ENCODE data around the gene RALGPS1. TPM values are rescaled to one million over a fixed set of nuclear protein-coding genes. Genes with fewer than 3 reads are reported as not detected.

RALGPS1 gene
- polyA plus RNA-seq, 3 donors: 0.60 to 4.6 (median 1.3) TPM

DNA sequence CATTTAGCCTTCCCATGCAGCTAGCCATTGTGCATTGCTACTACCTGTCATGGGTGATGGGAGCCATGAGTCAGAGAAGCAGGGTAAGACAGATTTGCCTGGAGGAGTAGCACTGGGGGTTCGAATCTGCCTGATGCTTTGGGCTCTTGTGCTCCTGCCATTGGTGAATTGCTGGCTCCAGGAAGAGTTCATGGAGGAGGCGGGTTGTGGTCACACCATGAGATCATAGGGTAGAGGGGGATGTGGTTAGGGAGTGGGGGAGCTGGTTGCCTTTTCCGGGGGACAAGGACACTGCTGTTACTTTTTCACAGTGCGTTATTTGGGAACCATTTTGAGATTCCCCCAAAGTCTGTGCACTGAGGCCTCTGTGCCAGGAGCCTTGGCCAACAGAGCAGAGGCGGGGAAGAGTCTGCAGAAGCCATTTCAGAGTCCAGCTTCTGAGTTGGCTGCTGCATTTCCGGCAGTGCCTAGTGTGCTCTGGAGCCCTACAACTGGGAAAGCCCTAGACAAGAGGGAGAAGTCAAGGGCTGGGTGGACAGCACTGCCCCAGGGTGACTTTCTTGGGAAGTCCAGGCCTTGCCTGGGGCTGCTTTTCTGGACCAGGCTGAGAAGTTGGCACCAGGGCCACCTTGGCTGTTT, 201.6 kb downstream of the RALGPS1 start:
- Histone ChIP-seq H4K20me1 (ENCODE audit: insufficient read depth, low read length) (no peaks in the 10 kb centered on the region), H3K9me3 (replicated peaks in 1 of 2; ENCODE audit: control insufficient read depth in 1 of 2, insufficient read depth in 1 of 2, low read length in 2 of 2) (no peaks in the 10 kb centered on the region), H3K79me2 (ENCODE audit: insufficient read depth, low read length) (no peaks in the 10 kb centered on the region), H3K27me3 (ENCODE audit: control insufficient read depth in 2 of 2, insufficient read depth in 2 of 2, low read length in 2 of 2) (peaks cover 5% of the 10 kb centered on the region in 2 donors), H3K36me3 (replicated peaks in 1 of 2; ENCODE audit: control insufficient read depth in 1 of 2, insufficient read depth in 2 of 2, low read length in 2 of 2) (no peaks in the 10 kb centered on the region), H3K27ac (ENCODE audit: low read depth in 1 of 2, low read length in 2 of 2) (no peak overlapping the region), H3K4me3 (replicated peaks in 1 of 3; ENCODE audit: low read depth in 2 of 3, low read length in 3 of 3) (no peak overlapping the region), H3K4me1 (ENCODE audit: control insufficient read depth in 1 of 2, insufficient read depth in 2 of 2, low read length in 2 of 2) (no peaks in the 10 kb centered on the region), H2AFZ (ENCODE audit: insufficient read depth, low read depth, low read length, poor library complexity, severe bottlenecking) (no peak overlapping the region), H3K9ac (ENCODE audit: insufficient read depth, low read length, poor library complexity, severe bottlenecking) (no peak overlapping the region), H3K4me2 (replicated peaks; ENCODE audit: extremely low read depth, low read length, poor library complexity, severe bottlenecking) (no peak overlapping the region)
- Mint-ChIP-seq H3K27me3 (ENCODE audit: low read depth in 3 of 3) (peaks cover 6 to 27% (median 15%) of the 10 kb centered on the region in 3 donors), H3K27ac (no peak overlapping the region), H3K9me3 (no peaks in the 10 kb centered on the region), H3K4me1 (peaks cover 3% of the 10 kb centered on the region), H3K4me3 (no peak overlapping the region), H3K36me3 (no peaks in the 10 kb centered on the region)
- intact Hi-C loops (cut with micrococcal nuclease): no loop called here
- WGBS (ENCODE audit: insufficient coverage): 72% methylated on average over 5 of the region's 6 CpGs
- TF ChIP-seq, protein P1, sequence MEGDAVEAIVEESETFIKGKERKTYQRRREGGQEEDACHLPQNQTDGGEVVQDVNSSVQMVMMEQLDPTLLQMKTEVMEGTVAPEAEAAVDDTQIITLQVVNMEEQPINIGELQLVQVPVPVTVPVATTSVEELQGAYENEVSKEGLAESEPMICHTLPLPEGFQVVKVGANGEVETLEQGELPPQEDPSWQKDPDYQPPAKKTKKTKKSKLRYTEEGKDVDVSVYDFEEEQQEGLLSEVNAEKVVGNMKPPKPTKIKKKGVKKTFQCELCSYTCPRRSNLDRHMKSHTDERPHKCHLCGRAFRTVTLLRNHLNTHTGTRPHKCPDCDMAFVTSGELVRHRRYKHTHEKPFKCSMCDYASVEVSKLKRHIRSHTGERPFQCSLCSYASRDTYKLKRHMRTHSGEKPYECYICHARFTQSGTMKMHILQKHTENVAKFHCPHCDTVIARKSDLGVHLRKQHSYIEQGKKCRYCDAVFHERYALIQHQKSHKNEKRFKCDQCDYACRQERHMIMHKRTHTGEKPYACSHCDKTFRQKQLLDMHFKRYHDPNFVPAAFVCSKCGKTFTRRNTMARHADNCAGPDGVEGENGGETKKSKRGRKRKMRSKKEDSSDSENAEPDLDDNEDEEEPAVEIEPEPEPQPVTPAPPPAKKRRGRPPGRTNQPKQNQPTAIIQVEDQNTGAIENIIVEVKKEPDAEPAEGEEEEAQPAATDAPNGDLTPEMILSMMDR (IDR thresholded peaks at IDR 0.05): no peak
- DNase-seq: no peak

DNA sequence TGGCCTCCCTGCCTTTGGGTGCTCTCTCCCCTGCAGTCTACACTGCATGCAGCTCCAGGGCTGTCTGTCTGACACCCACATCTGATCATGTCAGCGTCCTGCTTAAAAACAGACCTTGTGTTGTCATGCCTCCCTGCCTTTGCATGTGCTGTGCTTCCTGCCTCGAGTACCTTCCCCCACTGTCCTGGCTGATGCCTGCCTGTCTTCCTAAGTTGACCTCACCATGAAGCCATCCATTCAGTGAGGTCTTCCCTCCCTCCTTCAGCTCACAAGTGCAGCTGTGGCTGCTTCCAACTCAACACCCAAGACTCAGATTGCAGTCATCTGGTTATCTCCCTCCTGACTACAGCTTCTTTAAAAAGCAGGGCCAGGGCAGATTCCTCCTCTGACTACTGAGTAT, 202.4 kb downstream of the RALGPS1 start:
- Histone ChIP-seq H3K9ac (ENCODE audit: insufficient read depth, low read length, poor library complexity, severe bottlenecking) (no peak overlapping the region), H3K4me2 (replicated peaks; ENCODE audit: extremely low read depth, low read length, poor library complexity, severe bottlenecking) (no peak overlapping the region), H3K27me3 (ENCODE audit: control insufficient read depth in 2 of 2, insufficient read depth in 2 of 2, low read length in 2 of 2) (peaks cover 12 to 13% of the 10 kb centered on the region in 2 donors), H4K20me1 (ENCODE audit: insufficient read depth, low read length) (no peaks in the 10 kb centered on the region), H2AFZ (ENCODE audit: insufficient read depth, low read depth, low read length, poor library complexity, severe bottlenecking) (no peak overlapping the region), H3K9me3 (replicated peaks in 1 of 2; ENCODE audit: control insufficient read depth in 1 of 2, insufficient read depth in 1 of 2, low read length in 2 of 2) (peaks cover under 1% of the 10 kb centered on the region in 2 donors), H3K36me3 (replicated peaks in 1 of 2; ENCODE audit: control insufficient read depth in 1 of 2, insufficient read depth in 2 of 2, low read length in 2 of 2) (no peaks in the 10 kb centered on the region), H3K4me3 (replicated peaks in 1 of 3; ENCODE audit: low read depth in 2 of 3, low read length in 3 of 3) (no peak overlapping the region), H3K27ac (ENCODE audit: low read depth in 1 of 2, low read length in 2 of 2) (no peak overlapping the region), H3K4me1 (ENCODE audit: control insufficient read depth in 1 of 2, insufficient read depth in 2 of 2, low read length in 2 of 2) (no peaks in the 10 kb centered on the region), H3K79me2 (ENCODE audit: insufficient read depth, low read length) (no peaks in the 10 kb centered on the region)
- H3K4me3 Mint-ChIP-seq: no peak overlapping the region
- no peak for DNase-seq
- no peaks in the 10 kb centered on the region for H3K36me3 Mint-ChIP-seq
- peaks cover 3% of the 10 kb centered on the region for H3K4me1 Mint-ChIP-seq
- TF ChIP-seq, protein P1 (IDR thresholded peaks at IDR 0.05): no peak
- 89% methylated on average over 2 of the region's 2 CpGs for WGBS (ENCODE audit: insufficient coverage)
- intact Hi-C loops (cut with micrococcal nuclease): no loop called here
- peaks cover 12 to 34% (median 21%) of the 10 kb centered on the region in 3 donors for H3K27me3 Mint-ChIP-seq (ENCODE audit: low read depth in 3 of 3)
- H3K9me3 Mint-ChIP-seq: peaks cover 0 to 4% (median 0%) of the 10 kb centered on the region in 7 donors
- no peak overlapping the region for H3K27ac Mint-ChIP-seq

All from CD14-positive monocyte (primary cell).